BLaER1 treated with 17β-estradiol and CSF1 and Interleukin-3, amounts not matched to agents 10 nM and 100 nM (cell line): Measurements from ENCODE around the gene AP1M1.

Source experiments
- H3K27ac ChIP-seq, 11 experiments: shearing (Covaris generic); formaldehyde crosslinking; 2 replicates each; pipeline ENCODE4 v1.8.1; 2022
- H3K27me3 ChIP-seq, 11 experiments: shearing (Covaris generic); formaldehyde crosslinking; 2 replicates each; pipeline ENCODE4 v1.8.1; 2022
- H3K36me3 ChIP-seq, 11 experiments: shearing (Covaris generic); formaldehyde crosslinking; 2 replicates each; pipeline ENCODE4 v1.8.1; 2022
- H3K4me1 ChIP-seq, 10 experiments: shearing (Covaris generic); formaldehyde crosslinking; 2 replicates each; pipeline ENCODE4 v1.8.1; 2022
- H3K4me2 ChIP-seq, 11 experiments: shearing (Covaris generic); formaldehyde crosslinking; 2 replicates each; pipeline ENCODE4 v1.8.1; 2022
- H3K4me3 ChIP-seq, 10 experiments: shearing (Covaris generic); formaldehyde crosslinking; 2 replicates each; pipeline ENCODE4 v1.8.1; 2022
- H3K9ac ChIP-seq, 11 experiments: shearing (Covaris generic); formaldehyde crosslinking; 2 replicates each; pipeline ENCODE4 v1.8.1; 2022
- H3K9me3 ChIP-seq, 11 experiments: shearing (Covaris generic); formaldehyde crosslinking; replicated peaks in 1 of 11; 2 replicates each; pipeline ENCODE4 v1.8.1; 2022
- H4K20me1 ChIP-seq, 11 experiments: shearing (Covaris generic); formaldehyde crosslinking; 2 replicates each; pipeline ENCODE4 v1.8.1; 2022
- Cebpa-rat ChIP-seq, 11 experiments: shearing (Covaris generic); IDR thresholded peaks; 2 replicates each; pipeline ENCODE4 v1.8.1; 2022

The AP1M1 gene

GRCh38 chr19:16159655-16160054 is 38.1 kb upstream of the AP1M1 start:
- Histone ChIP-seq H3K4me1 (peaks cover 28 to 93% (median 74%) of the 10 kb centered on the region in 10 experiments), H3K36me3 (peaks cover 0 to 41% (median 27%) of the 10 kb centered on the region in 11 experiments; a peak in 18 of 22 replicates), H4K20me1 (no peaks in the 10 kb centered on the region), H3K27ac (peak overlapping the region in 7 of 11 experiments; percentile 19 to 61 (median 45); a peak in 10 of 22 replicates), H3K9ac (peak overlapping the region in 1 of 11 experiments; percentile 7; a peak in 1 of 22 replicates), H3K4me3 (no peak overlapping the region), H3K27me3 (no peaks in the 10 kb centered on the region), H3K9me3 (peaks cover 0 to 3% (median 0%) of the 10 kb centered on the region in 11 experiments; a peak in 1 of 22 replicates), H3K4me2 (peak overlapping the region in 7 of 11 experiments; percentile 21 to 74 (median 57); a peak in 11 of 22 replicates)
- no peak for TF ChIP-seq Cebpa-rat (IDR thresholded peaks at IDR 0.05)

- Histone ChIP-seq H3K4me2 (peak overlapping the region in 8 of 11 experiments; percentile 7 to 74 (median 52); a peak in 14 of 22 replicates), H3K4me3 (no peak overlapping the region), H3K27me3 (no peaks in the 10 kb centered on the region), H3K9ac (0 out of 22 replicates have a peak overlapping the region, but pooled peaks of 1 of the 11 experiments have one; percentile 23), H3K9me3 (peaks cover 0 to 3% (median 0%) of the 10 kb centered on the region in 11 experiments; a peak in 1 of 22 replicates), H3K4me1 (peaks cover 26 to 88% (median 66%) of the 10 kb centered on the region in 10 experiments), H4K20me1 (no peaks in the 10 kb centered on the region), H3K36me3 (peaks cover 0 to 32% (median 18%) of the 10 kb centered on the region in 11 experiments; a peak in 15 of 22 replicates), H3K27ac (peak overlapping the region in 5 of 11 experiments; percentile 48 to 60 (median 50); a peak in 5 of 22 replicates)
- TF ChIP-seq Cebpa-rat (IDR thresholded peaks at IDR 0.05): no peak
These were observed 37.2 kb upstream of the AP1M1 start for GRCh38 chr19:16160445-16160942.

- Histone ChIP-seq H3K36me3 (peaks cover 0 to 27% (median 14%) of the 10 kb centered on the region in 11 experiments; a peak in 13 of 22 replicates), H3K4me1 (peaks cover 20 to 83% (median 61%) of the 10 kb centered on the region in 10 experiments), H3K4me2 (peak overlapping the region in 8 of 11 experiments; percentile 7 to 74 (median 52); a peak in 14 of 22 replicates), H3K9ac (peak overlapping the region in 4 of 11 experiments; percentile 23 to 45 (median 32); a peak in 5 of 22 replicates), H3K4me3 (no peak overlapping the region), H3K27ac (peak overlapping the region in 7 of 11 experiments; percentile 7 to 60 (median 48); a peak in 10 of 22 replicates), H3K9me3 (peaks cover 0 to 3% (median 0%) of the 10 kb centered on the region in 11 experiments; a peak in 1 of 22 replicates), H3K27me3 (no peaks in the 10 kb centered on the region), H4K20me1 (no peaks in the 10 kb centered on the region)
- TF ChIP-seq Cebpa-rat (IDR thresholded peaks at IDR 0.05): no peak
These were observed 36.7 kb upstream of the AP1M1 start for GRCh38 chr19:16160943-16161560.

GRCh38 chr19:16161840-16162239 is 35.9 kb upstream of the AP1M1 start:
- Histone ChIP-seq H3K36me3 (peaks cover 0 to 19% (median 9%) of the 10 kb centered on the region in 11 experiments; a peak in 13 of 22 replicates), H3K4me2 (peak overlapping the region in 7 of 11 experiments; percentile 26 to 74 (median 57); a peak in 10 of 22 replicates), H3K4me3 (no peak overlapping the region), H3K27me3 (no peaks in the 10 kb centered on the region), H3K9ac (no peak overlapping the region), H4K20me1 (no peaks in the 10 kb centered on the region), H3K27ac (0 out of 22 replicates have a peak overlapping the region, but pooled peaks of 1 of the 11 experiments have one; percentile 58), H3K9me3 (peaks cover 0 to 3% (median 0%) of the 10 kb centered on the region in 11 experiments; a peak in 1 of 22 replicates), H3K4me1 (peaks cover 12 to 75% (median 53%) of the 10 kb centered on the region in 10 experiments)
- TF ChIP-seq Cebpa-rat (IDR thresholded peaks at IDR 0.05): no peak

- Histone ChIP-seq H4K20me1 (no peaks in the 10 kb centered on the region), H3K4me3 (no peak overlapping the region), H3K4me2 (no peak overlapping the region; a peak in 1 of 22 replicates), H3K36me3 (no peaks in the 10 kb centered on the region), H3K9ac (no peak overlapping the region), H3K9me3 (peaks cover 0 to 10% (median 5%) of the 10 kb centered on the region in 11 experiments; a peak in 14 of 22 replicates), H3K4me1 (peaks cover 13 to 72% (median 43%) of the 10 kb centered on the region in 10 experiments), H3K27ac (0 out of 22 replicates have a peak overlapping the region, but pooled peaks of 1 of the 11 experiments have one; percentile 1), H3K27me3 (no peaks in the 10 kb centered on the region)
- TF ChIP-seq Cebpa-rat (IDR thresholded peaks at IDR 0.05): no peak
These were observed 33.4 kb upstream of the AP1M1 start for GRCh38 chr19:16164222-16164890.

GRCh38 chr19:16166417-16166816 is 31.3 kb upstream of the AP1M1 start:
- no peak overlapping the region for H3K27ac ChIP-seq
- H3K36me3 ChIP-seq: no peaks in the 10 kb centered on the region
- H3K9me3 ChIP-seq: peaks cover 0 to 10% (median 5%) of the 10 kb centered on the region in 11 experiments; a peak in 14 of 22 replicates
- H4K20me1 ChIP-seq: no peaks in the 10 kb centered on the region
- no peak overlapping the region for H3K4me2 ChIP-seq
- no peak for TF ChIP-seq Cebpa-rat (IDR thresholded peaks at IDR 0.05)
- H3K27me3 ChIP-seq: no peaks in the 10 kb centered on the region
- H3K4me3 ChIP-seq: no peak overlapping the region
- H3K4me1 ChIP-seq: peaks cover 20 to 66% (median 32%) of the 10 kb centered on the region in 10 experiments
- H3K9ac ChIP-seq: no peak overlapping the region

GRCh38 chr19:16167055-16167454 is 30.7 kb upstream of the AP1M1 start:
- no peaks in the 10 kb centered on the region for H3K27me3 ChIP-seq
- H3K9me3 ChIP-seq: peaks cover 0 to 10% (median 5%) of the 10 kb centered on the region in 11 experiments; a peak in 14 of 22 replicates
- no peak overlapping the region for H3K9ac ChIP-seq
- H4K20me1 ChIP-seq: no peaks in the 10 kb centered on the region
- peaks cover 18 to 66% (median 32%) of the 10 kb centered on the region in 10 experiments for H3K4me1 ChIP-seq
- H3K27ac ChIP-seq: peak overlapping the region in 5 of 11 experiments; percentile 12 to 84 (median 73); a peak in 6 of 22 replicates
- no peak for TF ChIP-seq Cebpa-rat (IDR thresholded peaks at IDR 0.05)
- H3K36me3 ChIP-seq: no peaks in the 10 kb centered on the region
- H3K4me3 ChIP-seq: no peak overlapping the region
- peak overlapping the region in 1 of 11 experiments; percentile 88; a peak in 1 of 22 replicates for H3K4me2 ChIP-seq

GRCh38 chr19:16168465-16169081 is 29.1 kb upstream of the AP1M1 start:
- Histone ChIP-seq H4K20me1 (no peaks in the 10 kb centered on the region), H3K9me3 (peaks cover 0 to 10% (median 5%) of the 10 kb centered on the region in 11 experiments; a peak in 14 of 22 replicates), H3K27me3 (no peaks in the 10 kb centered on the region), H3K4me3 (peak overlapping the region in 1 of 10 experiments; percentile 39; a peak in 1 of 20 replicates), H3K36me3 (no peaks in the 10 kb centered on the region), H3K4me2 (peak overlapping the region; percentile 46 to 88 (median 65)), H3K4me1 (peaks cover 28 to 69% (median 47%) of the 10 kb centered on the region in 10 experiments), H3K9ac (peak overlapping the region in 9 of 11 experiments; percentile 11 to 68 (median 53); a peak in 15 of 22 replicates), H3K27ac (peak overlapping the region in 10 of 11 experiments; percentile 63 to 84 (median 74); a peak in 21 of 22 replicates)
- peak in 1 of 11 experiments; percentile 38; a peak in 1 of 22 replicates for TF ChIP-seq Cebpa-rat (IDR thresholded peaks at IDR 0.05)
